ENCODE measurements around the gene BLNK. TPM values are rescaled to one million over a fixed set of nuclear protein-coding genes. Genes with fewer than 3 reads are reported as not detected.
"Not testable (repeated sequence)": the region's sequence is repeated elsewhere in the genome, so short reads cannot be mapped to it uniquely, and the experiment has no call there.

Gene BLNK
- total RNA-seq, 1 donor from 2014 or later, result not detected

DNA sequence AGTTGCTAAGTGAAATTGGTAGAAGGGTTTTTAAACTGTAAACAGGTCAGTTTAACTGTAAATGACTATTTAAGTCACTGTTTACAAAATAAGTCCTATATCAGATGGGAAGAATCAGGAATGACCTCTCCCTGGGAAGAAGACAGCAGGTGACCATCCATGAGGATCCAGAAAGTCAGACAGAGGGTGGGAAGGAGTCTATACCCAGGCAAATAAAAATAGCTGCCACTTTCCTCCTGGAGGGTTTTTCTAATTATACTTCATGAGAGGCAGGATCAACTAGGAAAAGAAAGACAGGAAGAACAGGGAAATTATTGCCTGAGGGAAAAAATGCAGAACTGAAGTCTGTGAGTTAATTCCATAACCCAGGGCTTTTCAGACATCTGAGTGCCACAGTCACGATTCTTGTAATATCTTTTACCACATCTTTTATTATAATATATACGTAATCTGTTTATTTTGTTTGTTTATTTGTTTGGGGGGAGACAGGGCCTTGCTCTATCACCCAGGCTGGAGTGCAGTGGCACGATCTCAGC is 39.9 kb upstream of the BLNK start:
- no peak overlapping the region for H3K4me3 Mint-ChIP-seq (ENCODE audit: unreplicated experiment)
- no peaks in the 10 kb centered on the region for H3K9me3 Mint-ChIP-seq (ENCODE audit: unreplicated experiment)
- no peaks in the 10 kb centered on the region for H3K36me3 Mint-ChIP-seq (ENCODE audit: unreplicated experiment)
- no peak for DNase-seq
- H3K27me3 Mint-ChIP-seq (ENCODE audit: unreplicated experiment), result peaks cover 1% of the 10 kb centered on the region
- TF ChIP-seq, protein P1, sequence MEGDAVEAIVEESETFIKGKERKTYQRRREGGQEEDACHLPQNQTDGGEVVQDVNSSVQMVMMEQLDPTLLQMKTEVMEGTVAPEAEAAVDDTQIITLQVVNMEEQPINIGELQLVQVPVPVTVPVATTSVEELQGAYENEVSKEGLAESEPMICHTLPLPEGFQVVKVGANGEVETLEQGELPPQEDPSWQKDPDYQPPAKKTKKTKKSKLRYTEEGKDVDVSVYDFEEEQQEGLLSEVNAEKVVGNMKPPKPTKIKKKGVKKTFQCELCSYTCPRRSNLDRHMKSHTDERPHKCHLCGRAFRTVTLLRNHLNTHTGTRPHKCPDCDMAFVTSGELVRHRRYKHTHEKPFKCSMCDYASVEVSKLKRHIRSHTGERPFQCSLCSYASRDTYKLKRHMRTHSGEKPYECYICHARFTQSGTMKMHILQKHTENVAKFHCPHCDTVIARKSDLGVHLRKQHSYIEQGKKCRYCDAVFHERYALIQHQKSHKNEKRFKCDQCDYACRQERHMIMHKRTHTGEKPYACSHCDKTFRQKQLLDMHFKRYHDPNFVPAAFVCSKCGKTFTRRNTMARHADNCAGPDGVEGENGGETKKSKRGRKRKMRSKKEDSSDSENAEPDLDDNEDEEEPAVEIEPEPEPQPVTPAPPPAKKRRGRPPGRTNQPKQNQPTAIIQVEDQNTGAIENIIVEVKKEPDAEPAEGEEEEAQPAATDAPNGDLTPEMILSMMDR (IDR thresholded peaks at IDR 0.05; ENCODE audit: partially characterized antibody, unreplicated experiment), result no peak
- no peak overlapping the region for H3K27ac Mint-ChIP-seq (ENCODE audit: unreplicated experiment)
- H3K4me1 Mint-ChIP-seq (ENCODE audit: low read depth, unreplicated experiment), result peaks cover 20% of the 10 kb centered on the region

DNA sequence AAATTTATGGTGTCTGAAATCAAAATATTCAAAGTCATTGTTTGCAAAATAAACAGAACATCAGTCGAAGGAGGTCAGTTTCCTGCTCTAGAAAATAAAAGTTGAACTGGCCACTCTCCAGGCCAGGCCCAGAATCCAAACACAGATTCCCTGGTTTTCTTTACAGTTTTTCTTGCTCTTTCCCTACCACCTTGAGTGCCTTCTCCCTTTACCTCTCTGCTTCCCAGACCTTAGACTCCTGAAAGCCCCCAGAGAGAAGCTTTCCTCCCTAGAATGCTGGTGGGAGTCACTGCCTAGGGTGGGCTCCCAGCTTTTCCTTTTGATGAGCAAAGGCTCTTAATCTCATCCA is 38.9 kb upstream of the BLNK start:
- no peak overlapping the region for H3K27ac Mint-ChIP-seq (ENCODE audit: unreplicated experiment)
- TF ChIP-seq, protein P1 (IDR thresholded peaks at IDR 0.05; ENCODE audit: partially characterized antibody, unreplicated experiment), result no peak
- DNase-seq, result no peak
- no peaks in the 10 kb centered on the region for H3K36me3 Mint-ChIP-seq (ENCODE audit: unreplicated experiment)
- H3K9me3 Mint-ChIP-seq (ENCODE audit: unreplicated experiment), result no peaks in the 10 kb centered on the region
- peaks cover 1% of the 10 kb centered on the region for H3K27me3 Mint-ChIP-seq (ENCODE audit: unreplicated experiment)
- no peak overlapping the region for H3K4me3 Mint-ChIP-seq (ENCODE audit: unreplicated experiment)
- H3K4me1 Mint-ChIP-seq (ENCODE audit: low read depth, unreplicated experiment), result peaks cover 17% of the 10 kb centered on the region

DNA sequence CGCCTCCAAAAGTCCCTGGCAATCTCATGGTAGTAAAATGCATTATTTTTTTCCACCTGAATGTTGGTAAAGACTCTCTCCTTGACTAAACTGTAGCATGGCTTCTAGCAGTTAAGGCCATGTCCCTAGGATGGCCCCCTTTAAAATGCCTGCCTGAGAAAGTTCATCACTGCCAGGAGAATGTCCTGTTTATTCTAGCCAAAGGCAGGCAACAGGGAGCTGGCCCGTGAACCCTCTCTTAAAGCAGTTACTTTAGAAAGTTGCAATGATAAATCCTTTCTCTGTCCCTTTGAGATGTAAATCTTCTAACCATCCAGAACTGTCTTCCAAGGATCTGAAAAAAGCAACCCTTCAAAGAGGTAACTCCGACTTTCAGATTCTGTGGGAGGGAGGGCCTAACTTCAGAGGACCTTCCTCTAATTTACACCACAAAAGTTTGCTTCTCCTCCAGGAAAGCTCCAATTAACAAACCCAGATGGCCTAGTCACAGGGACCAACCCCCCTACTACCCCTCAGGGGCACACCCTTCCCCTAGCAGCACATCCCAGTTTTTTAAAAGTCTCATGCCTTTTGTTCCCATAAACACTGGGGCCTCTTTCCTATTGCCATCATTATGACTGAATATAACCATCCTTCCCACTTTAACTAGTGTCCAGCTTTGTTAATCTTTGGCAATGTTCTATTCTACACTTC is 38.4 kb upstream of the BLNK start:
- Mint-ChIP-seq H3K27me3 (ENCODE audit: unreplicated experiment) (peaks cover 1% of the 10 kb centered on the region), H3K27ac (ENCODE audit: unreplicated experiment) (no peak overlapping the region), H3K4me1 (ENCODE audit: low read depth, unreplicated experiment) (peaks cover 16% of the 10 kb centered on the region), H3K4me3 (ENCODE audit: unreplicated experiment) (no peak overlapping the region), H3K36me3 (ENCODE audit: unreplicated experiment) (no peaks in the 10 kb centered on the region), H3K9me3 (ENCODE audit: unreplicated experiment) (no peaks in the 10 kb centered on the region)
- no peak for DNase-seq
- TF ChIP-seq, protein P1 (IDR thresholded peaks at IDR 0.05; ENCODE audit: partially characterized antibody, unreplicated experiment), result no peak

DNA sequence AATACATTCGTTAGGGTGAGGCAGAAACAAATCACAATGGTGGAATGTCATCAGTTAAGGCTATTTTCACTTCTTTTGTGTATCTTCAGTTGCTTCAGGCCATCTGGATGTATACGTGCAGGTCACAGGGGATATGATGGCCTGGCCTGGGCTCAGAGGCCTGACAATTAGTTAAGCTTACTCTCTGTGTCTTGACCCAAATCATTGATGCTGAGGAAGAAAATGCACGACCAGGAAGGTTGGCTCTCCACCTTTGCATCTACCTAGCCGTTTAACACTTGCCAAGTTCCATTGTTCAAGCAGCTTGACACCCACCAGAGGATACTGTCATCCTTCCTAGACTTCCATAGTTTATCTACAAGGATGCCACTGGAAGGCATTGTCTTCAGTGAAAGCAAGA is 37.5 kb upstream of the BLNK start:
- H3K27me3 Mint-ChIP-seq (ENCODE audit: unreplicated experiment); H3K27ac Mint-ChIP-seq (ENCODE audit: unreplicated experiment); DNase-seq: not testable (repeated sequence)

DNA sequence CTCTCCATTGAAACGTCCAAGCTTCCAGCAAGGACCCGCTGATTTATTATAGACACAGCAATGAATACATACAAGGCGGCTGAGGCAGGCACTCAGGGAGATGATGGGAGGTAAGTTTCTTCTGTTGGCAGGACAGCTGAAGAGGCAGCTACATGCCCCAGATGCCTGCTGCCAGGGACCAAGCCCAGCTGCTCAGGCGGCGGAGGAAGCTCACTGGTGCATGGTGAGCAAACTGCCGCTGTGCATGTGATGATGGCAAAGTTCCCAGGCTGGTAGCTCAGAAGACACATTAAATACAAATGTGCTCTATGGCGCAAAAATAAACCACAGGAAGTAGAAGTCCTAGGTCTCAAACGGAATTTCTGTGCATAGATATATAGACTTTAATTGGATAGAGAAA is 35.1 kb upstream of the BLNK start:
- TF ChIP-seq, protein P1 (IDR thresholded peaks at IDR 0.05; ENCODE audit: partially characterized antibody, unreplicated experiment), result no peak
- H3K4me3 Mint-ChIP-seq (ENCODE audit: unreplicated experiment), result no peak overlapping the region
- no peaks in the 10 kb centered on the region for H3K27me3 Mint-ChIP-seq (ENCODE audit: unreplicated experiment)
- DNase-seq, result no peak
- H3K9me3 Mint-ChIP-seq (ENCODE audit: unreplicated experiment), result no peaks in the 10 kb centered on the region
- H3K27ac Mint-ChIP-seq (ENCODE audit: unreplicated experiment), result no peak overlapping the region
- H3K4me1 Mint-ChIP-seq (ENCODE audit: low read depth, unreplicated experiment), result peaks cover 16% of the 10 kb centered on the region
- H3K36me3 Mint-ChIP-seq (ENCODE audit: unreplicated experiment), result no peaks in the 10 kb centered on the region

More for the DNA sequence above, 37.5 kb upstream of the BLNK start:
- peaks cover 16% of the 10 kb centered on the region for H3K4me1 Mint-ChIP-seq (ENCODE audit: low read depth, unreplicated experiment)
- not testable (repeated sequence) for H3K4me3 Mint-ChIP-seq (ENCODE audit: unreplicated experiment); H3K36me3 Mint-ChIP-seq (ENCODE audit: unreplicated experiment); H3K9me3 Mint-ChIP-seq (ENCODE audit: unreplicated experiment)

Data from glutamatergic neuron (in vitro differentiated cells).